IPS DF 19.7 (cell line): ENCODE results near the gene NF2.

Experiments used
- DNase-seq: peaks from one replicate; pipeline ENCODE4 v3.0.0-alpha.2; 2013; ENCODE audit warnings: low read depth, low spot score

NF2 gene

DNA sequence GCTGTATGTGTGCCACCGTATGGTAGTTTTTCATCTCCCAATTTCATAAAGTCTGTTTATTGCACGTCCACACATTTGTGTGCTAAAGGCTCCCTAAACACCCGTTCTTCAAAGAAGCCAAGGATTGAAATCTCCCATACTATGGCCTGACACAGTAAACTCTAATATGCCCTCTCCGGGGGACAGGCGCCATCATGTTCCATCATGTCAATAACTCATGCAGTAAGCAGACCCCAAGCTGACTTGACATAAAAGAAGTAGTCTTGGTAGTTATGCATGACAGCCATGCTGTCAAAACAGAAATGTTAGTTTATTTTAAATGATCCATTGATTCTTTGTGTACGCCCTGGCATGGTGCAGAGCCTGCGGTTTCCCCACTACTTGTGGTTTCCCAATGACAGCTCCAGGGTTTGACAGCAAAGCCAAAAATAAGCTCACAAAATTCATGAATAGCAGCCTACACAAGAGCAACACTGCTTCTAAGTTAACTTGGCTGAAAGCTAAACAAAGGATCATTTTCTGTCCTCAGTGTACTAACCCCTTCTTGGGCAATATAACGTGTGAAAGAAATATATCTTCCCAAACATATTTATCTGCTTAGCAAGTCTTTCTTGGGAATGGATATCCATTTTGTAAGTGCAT, 59.9 kb downstream of the NF2 start:
- DNase-seq: no peak

DNA sequence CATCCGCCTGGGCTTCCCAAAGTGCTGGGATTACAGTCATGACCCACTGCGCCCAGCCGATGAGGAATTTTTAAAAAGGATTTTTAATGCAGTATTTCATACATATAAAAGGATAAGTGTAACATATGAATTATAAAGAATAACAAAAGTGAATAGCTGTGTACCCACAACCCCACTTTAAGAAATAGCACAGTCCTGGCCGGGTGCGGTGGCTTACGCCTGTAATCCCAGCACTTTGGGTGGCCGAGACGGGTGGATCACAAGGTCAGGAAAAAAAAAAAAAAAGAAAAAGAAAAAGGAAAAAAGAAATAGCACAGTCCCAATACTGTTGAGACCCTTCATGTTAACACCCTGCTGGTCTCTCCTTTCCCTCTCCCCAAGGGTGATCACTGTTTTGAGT, 62.1 kb downstream of the NF2 start:
- DNase-seq: no peak

DNA sequence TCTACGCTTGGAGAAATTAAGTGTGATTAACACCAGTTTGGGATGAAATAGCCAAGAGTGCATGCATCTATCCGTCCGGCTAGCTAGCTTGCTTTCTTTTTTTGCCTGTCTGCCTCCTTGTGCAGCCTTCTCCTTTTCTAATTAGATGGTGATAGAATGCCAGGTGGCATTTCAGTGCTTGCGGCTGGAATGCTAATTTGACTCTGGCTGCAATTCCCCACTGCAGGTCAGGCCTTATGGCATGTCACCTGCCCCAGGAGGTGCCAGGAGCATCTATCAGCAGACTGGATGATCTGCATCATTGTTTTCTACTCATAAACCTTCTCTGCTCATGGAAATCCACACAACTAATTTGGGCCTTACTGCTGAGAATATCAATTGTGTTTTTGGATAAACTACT, 65.2 kb downstream of the NF2 start:
- no peak for DNase-seq

DNA sequence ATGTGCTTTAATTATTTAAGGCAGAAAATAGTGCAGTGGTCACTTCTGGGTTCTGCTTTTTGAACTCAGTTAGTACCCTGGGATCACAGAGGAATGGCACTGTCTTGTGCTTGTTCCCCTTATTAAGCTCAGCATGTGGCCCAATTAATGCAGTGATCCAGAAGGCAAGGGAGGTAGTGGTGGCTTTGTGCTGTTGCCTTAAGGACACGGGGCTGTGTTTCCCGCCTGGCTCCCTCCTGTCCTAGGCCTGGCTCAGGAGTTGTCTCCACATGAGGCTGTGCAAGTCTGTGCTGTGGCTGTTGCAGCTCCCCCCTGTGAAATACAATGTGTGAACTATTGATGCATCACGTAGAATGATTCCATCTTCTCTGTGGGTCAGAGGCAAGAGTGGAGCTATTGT, 67.2 kb downstream of the NF2 start:
- no peak for DNase-seq

DNA sequence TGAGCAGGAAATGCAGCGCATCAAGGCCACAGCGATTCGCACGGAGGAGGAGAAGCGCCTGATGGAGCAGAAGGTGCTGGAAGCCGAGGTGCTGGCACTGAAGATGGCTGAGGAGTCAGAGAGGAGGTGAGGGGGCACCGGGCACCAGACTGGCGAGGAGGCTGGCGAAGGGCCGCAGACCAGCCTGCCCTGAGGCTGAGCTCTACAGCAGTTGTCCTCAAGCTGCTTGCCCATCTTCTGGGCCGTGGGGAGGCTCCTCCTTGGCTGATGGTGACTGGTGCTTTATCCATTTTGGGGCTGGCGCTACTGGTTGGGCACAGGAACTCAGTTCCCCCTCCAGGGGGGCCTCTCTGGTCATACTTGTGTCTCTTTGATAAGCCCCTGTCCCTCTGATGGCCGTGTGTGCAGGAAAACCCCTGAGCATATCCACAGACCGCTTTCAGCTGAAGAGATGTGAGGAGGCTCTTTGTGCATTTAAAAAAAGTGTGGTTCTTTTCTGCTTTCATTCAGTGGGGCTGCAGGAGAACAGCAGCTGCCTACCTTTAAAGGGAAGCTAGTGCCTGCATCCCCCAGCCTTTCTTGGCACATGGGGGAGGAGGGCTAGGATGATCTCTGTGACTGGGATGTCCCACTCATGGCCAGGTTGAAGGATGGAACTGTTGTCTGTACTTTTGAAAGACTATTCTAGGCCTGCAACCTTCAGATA, 70.1 kb downstream of the NF2 start:
- DNase-seq: no peak

DNA sequence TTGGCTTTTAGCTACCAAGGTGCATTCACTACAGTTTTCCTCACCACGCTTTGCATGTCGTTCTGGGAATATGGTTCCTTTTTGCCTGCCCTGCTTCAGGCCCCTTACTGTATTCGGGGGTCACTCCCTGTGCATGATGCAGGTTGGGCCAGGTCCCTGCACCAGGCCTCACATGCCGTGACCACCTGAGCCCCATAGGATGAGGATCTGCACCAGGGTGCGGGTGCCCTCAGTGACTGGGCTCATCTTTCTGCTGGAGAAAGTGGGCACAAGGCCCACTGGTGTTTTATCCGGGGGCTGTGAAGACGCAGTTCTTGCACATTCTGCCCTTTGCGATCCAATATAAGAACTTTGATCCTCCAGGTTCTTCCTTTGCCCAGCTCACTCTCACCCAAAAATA, 70.7 kb downstream of the NF2 start:
- no peak for DNase-seq

DNA sequence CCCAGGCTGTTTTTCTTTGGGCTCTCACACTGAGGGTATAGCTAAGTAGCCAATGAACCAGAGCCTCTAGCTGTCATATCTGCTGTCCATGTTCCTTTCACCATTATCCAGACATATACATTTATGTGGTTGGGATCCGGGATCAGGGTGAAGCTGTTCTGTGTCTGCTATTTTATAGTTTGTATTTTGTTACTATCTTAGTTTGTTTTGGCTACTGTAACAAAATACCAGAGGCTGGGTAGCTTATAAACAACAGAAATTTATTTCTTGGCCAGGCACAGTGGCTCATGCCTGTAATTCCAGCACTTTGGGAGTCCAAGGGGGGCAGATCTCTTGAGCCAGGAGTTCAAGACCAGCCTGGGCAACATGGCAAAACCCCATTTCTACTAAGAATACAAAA, 75.9 kb downstream of the NF2 start:
- DNase-seq: no peak

DNA sequence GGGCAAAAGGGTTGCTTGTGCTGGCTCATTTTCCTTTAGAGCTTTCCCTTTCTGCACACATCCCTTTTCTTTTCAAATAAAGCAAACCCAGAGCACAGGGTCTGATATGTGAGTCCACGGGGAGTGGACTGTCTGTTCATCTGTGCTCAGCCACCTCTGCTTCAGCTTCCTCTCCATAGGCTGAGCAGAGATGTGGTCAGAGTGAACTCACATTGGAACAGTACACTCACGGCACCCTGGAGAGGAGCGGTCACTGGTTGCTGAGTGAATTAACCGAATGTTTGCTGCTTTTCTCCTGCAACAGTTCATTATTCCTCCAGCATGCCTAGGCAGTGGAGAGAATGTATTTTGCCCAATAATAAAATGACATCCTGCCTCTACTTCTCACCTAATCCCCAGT, 80.1 kb downstream of the NF2 start:
- no peak for DNase-seq

DNA sequence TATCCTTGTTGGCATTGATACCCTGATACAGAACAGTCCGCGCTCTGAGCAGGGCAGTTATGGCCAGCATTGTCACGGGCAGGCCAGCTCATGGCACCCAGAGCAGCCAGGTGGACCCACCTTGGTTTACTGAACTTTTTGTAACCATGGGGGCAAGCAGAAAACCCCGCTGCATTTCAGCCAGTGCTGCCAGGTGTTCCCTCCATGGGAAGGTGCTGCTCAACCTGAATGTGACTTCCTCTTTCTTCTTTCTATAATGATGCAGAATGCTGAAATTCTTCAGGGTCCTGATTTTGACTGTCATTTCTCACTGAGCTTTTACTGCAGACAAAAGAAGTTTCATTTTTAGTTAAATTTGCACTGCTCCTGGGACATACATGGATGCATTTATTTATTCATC, 80.8 kb downstream of the NF2 start:
- no peak for DNase-seq

DNA sequence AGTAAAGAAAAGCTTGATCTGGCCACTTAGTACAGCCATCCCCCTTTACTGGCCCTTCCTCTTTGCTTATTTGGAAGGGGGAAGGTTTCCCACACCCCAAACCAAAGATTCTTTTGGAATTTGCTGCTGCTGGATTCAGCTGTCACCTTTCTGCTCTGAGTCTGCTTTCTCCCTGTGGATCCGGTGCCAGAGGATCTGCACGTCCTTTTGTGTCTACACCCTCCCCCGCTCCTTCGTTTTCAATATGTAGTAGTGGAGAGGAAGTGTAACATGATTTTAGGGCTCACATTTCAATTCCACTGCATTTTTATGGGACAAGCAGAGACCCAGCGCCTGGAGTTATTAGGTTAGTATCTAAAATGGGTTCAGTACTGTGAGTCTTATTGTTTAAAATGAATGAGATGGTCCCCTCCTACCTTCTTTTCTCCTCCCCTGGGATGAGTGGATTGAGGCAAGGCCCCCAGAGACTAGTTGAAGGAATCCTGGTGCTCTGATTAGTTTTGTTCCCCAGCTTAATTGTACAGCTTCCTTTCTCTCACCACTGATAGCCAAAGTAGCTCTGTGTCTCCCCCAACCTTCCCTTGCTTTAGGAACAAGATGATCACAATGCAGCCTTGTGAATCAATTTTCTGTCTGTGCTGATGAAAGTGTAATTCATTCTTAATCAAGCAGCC, 85.9 kb downstream of the NF2 start:
- DNase-seq: no peak

DNA sequence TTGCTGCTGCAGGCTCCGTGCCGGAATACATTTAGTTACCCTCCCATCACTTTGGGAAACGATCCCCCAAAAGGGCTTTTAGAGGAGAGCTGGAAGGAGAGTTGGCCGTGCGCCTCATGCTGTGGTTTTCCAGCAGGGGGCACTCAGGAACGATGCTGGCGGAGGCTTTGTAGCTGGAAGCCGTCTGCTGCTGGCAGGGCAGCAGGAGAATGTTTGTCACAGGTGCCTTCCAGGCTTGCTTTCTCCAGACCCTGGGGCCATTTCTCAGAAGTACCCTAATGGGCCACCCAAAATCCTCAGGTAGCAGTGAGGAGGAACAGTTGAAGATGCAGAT, 86.4 kb downstream of the NF2 start:
- peak; percentile 54 for DNase-seq

DNA sequence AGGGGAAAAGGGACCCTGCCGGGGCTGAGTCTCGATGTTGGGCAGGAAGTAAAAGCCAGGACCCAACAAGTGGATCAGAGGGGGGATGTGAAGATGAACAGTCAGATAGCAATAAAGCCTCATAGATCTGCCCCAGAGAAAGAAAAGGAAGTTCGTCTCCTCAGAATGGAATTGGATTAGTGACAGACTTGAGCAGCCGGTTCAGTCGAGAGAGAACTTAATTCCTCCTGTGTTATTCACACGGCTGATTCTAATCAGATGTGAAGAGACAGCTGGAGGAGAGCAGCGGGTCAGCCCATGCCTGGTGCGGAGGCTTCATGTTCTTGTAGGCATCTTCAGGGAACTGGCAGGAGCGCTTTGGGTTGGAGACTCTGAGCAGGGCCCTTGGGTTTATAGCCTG, 87.0 kb downstream of the NF2 start:
- no peak for DNase-seq

DNA sequence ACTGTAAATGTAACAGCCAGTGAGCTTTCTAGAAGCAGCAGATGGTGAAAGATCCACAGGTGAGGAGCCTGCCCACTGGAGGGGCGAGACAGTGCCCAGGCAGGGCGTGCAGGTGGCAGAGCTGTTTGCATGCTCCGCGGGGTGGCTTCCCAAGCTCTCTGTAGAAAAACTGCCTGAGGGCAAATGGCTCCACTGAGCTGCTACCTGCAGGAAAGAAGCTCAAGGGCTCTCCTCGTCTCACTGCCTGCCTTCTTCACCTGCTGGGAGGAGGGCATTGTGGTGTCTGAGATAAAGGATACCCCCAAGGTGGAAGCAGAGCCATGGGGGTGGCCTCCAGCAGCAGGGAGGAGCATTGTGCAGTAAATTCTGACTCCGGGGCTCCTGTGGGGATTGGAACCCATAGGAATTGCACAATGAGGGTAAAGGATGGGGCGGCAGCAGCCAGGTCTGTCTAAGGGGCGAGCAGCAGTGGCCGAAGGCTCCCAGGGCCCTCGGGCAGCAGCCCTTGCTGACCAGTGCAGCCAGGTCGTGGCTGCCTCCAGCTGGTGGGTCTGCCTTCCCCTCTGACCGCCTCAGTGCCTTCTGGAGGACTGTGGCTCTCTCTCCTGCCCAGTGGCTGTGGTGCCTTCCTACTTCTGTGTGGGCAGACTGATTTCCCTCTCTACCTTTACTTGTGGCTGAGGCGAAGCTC, 88.3 kb downstream of the NF2 start:
- DNase-seq: no peak

DNA sequence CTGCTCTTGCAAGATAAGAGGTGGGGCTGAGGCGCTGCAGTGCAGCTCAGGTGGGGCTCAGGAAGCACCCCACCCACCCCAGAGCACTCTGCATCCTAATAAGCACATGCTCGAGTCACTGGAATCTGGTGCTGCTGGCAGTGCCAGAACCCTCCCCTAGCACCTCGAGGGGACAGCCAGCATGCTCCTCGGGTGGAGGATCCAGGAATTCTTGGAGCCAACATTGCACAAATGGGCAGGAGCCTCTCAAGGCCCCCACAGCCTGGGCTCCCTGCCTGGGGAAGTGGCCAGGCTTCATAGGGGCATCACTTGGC, 88.9 kb downstream of the NF2 start:
- DNase-seq: no peak

DNA sequence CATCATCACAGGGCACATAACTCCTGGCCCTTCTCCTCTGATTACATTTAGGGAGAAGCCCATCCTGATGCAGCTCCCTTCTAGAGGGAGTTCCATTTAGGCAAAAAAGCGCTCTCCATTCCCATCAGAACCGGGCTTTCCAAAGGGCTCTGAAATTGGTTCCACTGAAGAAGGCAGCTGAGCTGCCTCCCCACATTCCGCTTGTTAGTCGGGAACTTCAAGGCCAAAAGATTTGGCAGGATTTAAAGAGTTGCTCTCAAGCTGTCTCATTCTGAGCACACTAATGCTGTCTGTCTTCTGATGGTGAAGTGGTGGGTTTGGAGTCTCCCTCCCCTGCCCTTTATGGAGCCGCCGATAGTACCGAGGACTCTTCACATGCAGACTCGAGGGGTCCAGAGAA, 89.7 kb downstream of the NF2 start:
- DNase-seq: no peak

DNA sequence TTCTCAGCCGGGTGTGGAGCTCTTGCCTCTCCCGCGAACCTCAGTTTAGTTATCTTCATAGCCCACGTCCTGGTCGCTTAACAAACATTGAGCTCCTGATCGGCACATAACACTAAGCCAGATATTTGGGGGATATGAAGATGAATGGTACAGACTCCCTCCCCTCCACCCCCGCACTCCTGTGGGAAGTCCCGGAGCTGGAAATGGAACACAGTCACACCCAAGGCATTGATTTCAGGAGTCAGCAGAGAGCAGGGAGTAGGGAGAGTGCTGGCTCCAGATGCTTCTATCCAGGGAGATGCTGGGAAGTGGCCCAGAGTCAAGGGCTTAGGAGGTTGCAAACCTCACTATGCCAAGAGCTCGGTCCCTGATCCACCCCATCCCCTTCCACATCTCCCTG, 90.2 kb downstream of the NF2 start:
- DNase-seq: no peak

DNA sequence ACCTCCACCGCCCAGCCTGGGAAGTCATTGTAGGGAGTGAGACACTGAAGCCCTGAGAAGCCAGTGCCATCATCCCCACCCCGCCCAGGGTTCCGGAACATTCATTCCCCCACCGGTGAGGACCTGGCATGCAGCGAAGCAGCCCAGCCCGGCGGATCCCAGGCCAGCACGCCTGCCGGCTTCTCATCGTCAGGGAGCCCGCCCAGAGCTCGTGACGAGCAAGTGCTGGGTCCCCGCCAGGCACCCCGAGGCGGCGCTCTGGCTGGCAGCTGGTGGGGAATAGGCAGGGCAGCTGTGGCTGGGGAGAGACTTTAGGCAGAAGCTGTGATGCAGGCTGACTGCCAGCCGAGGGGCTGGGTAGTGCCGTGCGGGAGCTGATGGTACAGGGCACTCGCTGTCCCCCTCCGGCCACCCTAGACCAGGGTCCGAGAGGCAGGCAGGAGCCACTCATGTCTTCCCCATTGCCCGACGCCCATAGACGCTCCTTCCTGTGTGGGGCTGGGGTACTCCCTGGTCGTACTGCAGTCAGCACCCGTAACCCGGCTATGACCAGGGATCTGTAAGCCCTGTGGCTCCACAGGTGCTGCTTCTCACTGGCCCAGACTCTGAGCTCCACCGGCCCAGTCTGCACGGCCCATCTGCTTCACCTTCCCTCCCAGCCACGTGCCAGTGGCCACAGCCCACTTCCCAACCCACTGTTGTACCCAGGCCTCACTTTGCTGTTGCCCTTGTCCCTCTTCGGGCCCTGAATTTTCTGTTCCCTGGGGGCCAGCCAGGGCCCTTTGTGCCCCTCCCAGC, 91.9 kb downstream of the NF2 start:
- no peak for DNase-seq

DNA sequence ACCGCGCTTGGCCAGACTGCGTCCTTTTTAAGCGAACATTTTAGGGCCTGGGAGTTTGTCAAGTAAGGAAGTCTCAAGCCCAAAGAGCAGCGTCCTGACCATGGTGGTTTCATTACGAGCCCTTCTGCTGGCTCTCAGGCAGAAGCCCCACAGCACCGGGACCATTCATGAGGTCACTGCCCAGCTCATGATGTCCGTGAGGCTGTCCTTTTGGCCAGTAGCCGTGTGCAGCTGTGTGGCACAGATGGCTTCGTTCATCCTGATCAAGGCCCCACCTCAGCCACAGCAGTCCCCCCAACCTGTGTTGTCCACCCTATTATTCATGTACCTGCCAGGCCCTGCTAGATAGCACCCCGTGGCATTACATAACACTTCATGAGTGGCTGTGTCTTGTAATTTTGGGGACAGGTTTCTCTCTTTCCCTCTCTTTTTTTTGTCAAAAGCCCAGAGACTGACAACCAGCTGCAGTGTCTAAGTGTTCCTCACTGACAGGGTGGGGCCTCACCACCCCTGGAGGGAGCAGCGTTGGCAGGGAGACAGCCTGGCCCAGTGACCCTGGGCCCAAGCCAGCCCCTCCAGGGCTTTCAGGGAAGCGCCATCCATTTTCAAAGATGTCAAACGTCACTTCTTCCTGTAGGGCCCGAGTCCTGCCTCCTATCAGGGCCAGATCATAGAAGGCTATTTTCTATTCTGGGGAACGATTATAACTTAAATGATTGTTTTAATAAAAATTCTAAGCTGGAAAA, 94.6 kb downstream of the NF2 start:
- no peak for DNase-seq

DNA sequence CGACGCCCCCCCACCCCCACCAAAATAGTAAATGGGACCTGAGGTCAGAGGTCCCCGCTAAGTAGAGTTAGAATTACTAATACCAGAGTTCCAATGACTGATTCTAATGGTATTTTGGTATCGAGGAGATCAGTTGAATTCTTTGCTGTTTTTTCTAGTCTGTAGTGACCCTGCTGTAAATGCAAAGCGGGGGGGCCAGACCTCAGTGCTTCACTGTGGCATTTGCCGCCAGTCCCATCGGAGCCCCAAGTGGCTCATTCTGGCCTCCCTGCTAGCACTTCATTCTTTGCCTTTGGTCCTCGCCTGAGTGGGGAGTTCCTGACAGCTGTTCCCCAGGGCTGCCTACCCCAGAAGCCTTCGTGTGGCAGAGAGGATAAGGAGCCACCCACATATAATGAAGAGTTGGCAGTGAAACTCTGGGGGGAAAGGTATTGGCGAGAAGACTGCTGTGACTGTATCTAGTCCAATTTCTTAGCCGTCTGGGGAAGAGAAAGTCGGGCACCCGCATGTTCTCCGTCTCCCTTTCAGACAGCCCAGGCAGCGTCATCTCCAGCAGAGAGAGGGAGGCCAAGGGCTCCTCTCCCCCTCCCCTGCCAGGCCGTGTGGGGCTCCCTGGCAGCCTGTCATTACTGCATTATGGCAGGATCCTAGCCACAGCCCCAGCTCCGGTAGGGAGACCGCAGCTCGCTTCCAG, 96.9 kb downstream of the NF2 start:
- no peak for DNase-seq

DNA sequence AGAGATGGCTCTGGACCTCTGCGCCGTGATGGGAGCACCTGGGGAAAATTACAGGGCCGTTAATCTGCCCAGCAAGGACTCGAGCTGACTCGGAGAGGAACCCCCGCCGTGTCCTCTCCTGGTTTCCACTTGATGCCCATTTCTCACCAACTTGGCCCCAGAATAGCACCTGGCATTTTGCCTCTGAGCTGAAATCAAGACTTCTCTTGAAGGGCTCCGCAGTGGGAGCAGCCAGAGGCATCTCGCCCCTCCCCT, 97.4 kb downstream of the NF2 start:
- no peak for DNase-seq
